Lung (tissue), 12 donors: ENCODE results near the gene GLT8D1. TPM values are rescaled to one million over a fixed set of nuclear protein-coding genes. Genes with fewer than 3 reads are reported as not detected.

ENCODE experiments used
- ATAC-seq: fragments of 200-7000 bp; cut with Tn5 transposase; one replicate; pipeline ENCODE4 v1.9.1; 2020; ENCODE audit warnings: moderate number of reproducible peaks; ENCODE audit not compliant: insufficient read depth, low FRiP score
- DNase-seq, 3 donors: peaks; one replicate each; pipeline ENCODE4 v3.0.0-alpha.2; 2013 to 2017
- H3K27ac ChIP-seq, 2 donors: one replicate each; pipeline ENCODE4 v1.5.1; 2013; ENCODE audit warnings: mild to moderate bottlenecking in 2 of 2, moderate library complexity in 2 of 2, control low read depth in 1 of 2, inconsistent platforms in 1 of 2, low read depth in 1 of 2, low read length in 1 of 2
- H3K27me3 ChIP-seq, 3 donors: one replicate each; pipeline ENCODE4 v1.5.1; 2013; ENCODE audit warnings: low read length in 2 of 3; ENCODE audit not compliant: control insufficient read depth in 3 of 3, insufficient read depth in 3 of 3
- H3K36me3 ChIP-seq, 4 donors: one replicate each; pipeline ENCODE4 v1.5.1; 2013; ENCODE audit warnings: low read length in 4 of 4, mild to moderate bottlenecking in 1 of 4, moderate library complexity in 1 of 4; ENCODE audit not compliant: control insufficient read depth in 4 of 4, insufficient read depth in 4 of 4
- H3K4me1 ChIP-seq, 5 donors: one replicate each; pipeline ENCODE4 v1.5.1; 2013; ENCODE audit warnings: low read length in 5 of 5, mild to moderate bottlenecking in 2 of 5, moderate library complexity in 1 of 5; ENCODE audit not compliant: control insufficient read depth in 5 of 5, insufficient read depth in 5 of 5
- H3K4me3 ChIP-seq: one replicate; pipeline ENCODE4 v1.5.1; 2013; ENCODE audit warnings: mild to moderate bottlenecking, control low read depth, moderate library complexity
- H3K9ac ChIP-seq, 2 donors: one replicate each; pipeline ENCODE4 v1.5.1; 2013; ENCODE audit warnings: low read length in 2 of 2, control low read depth in 1 of 2; ENCODE audit not compliant: insufficient read depth in 1 of 2
- H3K9me3 ChIP-seq, 4 donors: one replicate each; pipeline ENCODE4 v1.5.1; 2013; ENCODE audit warnings: low read length in 3 of 4, mild to moderate bottlenecking in 1 of 4, moderate library complexity in 1 of 4; ENCODE audit not compliant: control insufficient read depth in 4 of 4, insufficient read depth in 3 of 4
- WGBS, 2 donors: extraction: QIAGEN DNeasy Blood & Tissue Kit; methylation state at CpG; one replicate each; pipeline ENCODE4 v1.1.7; 2013; 5-methylcytosine and 5-hydroxymethylcytosine counted together
- polyA plus RNA-seq, 2 donors: library from polyadenylated mRNA; stranded (reverse); fragments of 200-250 nt; gene quantifications; one replicate each; pipeline ENCODE4 v1.2.1, GENCODE V29; 2013
- total RNA-seq, 2 donors: library from RNA; depleted of rRNA in 1 of 2; stranded (reverse); fragments of >200 nt in 1 of 2; gene quantifications; one replicate each; pipeline ENCODE4 v1.2.1, GENCODE V29; 2014 to 2021
- TF ChIP-seq, protein P1 (sequence below): IDR thresholded peaks from 2 replicates; pipeline ENCODE4 v1.5.1; 2012; ENCODE audit warnings: mild to moderate bottlenecking; ENCODE audit errors: control extremely low read depth, extremely low read depth
- donor health status: control.
- donor health status: control.
- donor health status: Bipolar disorder and iron deficiency.
- donor health status: healthy.
- donor health status: DM: yes; HTN: yes; CAD: no.

Gene GLT8D1
- total and polyA plus RNA-seq, 4 donors = 35.4 to 85.5 (median 48.3) TPM

DNA sequence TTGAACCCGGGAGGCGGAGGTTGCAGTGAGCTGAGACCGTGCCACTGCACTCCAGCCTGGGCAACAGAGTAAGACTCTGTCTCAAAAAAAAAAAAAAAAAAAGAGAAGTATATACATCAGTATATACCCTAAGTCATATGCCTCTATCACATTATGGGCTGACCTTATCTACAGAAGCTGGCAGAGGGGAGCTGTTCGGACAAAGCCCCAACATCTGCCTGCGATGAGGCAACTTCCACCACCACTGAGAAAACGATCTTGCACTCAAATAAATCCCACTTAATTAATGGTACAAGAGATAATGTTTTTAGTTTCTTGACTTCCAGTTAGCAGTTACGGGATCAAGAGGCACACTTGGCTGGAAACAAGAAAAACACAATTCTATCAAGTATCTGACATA lies 2.2 kb downstream of the GLT8D1 start:
- H3K9me3 ChIP-seq = no peaks in the 10 kb centered on the region
- peaks cover 0 to 23% (median 16%) of the 10 kb centered on the region in 5 donors for H3K4me1 ChIP-seq
- WGBS, 2 donors = 79 to 84% methylated on average over 7 of the region's 7 CpGs
- no peak overlapping the region for H3K9ac ChIP-seq
- no peak for ATAC-seq
- no peak for DNase-seq
- H3K36me3 ChIP-seq = peaks cover 3 to 11% (median 8%) of the 10 kb centered on the region in 4 donors
- no peak overlapping the region for H3K4me3 ChIP-seq
- H3K27ac ChIP-seq = no peak overlapping the region
- H3K27me3 ChIP-seq = no peaks in the 10 kb centered on the region
- TF ChIP-seq, protein P1, sequence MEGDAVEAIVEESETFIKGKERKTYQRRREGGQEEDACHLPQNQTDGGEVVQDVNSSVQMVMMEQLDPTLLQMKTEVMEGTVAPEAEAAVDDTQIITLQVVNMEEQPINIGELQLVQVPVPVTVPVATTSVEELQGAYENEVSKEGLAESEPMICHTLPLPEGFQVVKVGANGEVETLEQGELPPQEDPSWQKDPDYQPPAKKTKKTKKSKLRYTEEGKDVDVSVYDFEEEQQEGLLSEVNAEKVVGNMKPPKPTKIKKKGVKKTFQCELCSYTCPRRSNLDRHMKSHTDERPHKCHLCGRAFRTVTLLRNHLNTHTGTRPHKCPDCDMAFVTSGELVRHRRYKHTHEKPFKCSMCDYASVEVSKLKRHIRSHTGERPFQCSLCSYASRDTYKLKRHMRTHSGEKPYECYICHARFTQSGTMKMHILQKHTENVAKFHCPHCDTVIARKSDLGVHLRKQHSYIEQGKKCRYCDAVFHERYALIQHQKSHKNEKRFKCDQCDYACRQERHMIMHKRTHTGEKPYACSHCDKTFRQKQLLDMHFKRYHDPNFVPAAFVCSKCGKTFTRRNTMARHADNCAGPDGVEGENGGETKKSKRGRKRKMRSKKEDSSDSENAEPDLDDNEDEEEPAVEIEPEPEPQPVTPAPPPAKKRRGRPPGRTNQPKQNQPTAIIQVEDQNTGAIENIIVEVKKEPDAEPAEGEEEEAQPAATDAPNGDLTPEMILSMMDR = no peak

DNA sequence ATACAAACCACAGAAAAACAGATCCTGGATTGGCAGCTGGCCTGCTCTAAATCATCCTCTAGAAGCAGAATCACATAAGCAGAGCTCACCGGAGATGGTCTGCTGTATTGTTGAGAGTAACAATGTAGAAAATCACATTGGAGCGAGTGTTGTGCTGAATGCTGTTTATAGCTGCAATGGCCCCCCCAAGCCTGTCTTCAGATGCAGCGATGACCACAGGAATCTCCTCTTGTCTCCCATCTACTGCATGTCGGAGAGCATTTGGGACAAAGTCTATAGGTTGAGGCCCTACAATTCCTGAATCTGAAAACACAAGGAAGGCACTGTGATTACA lies 8.0 kb downstream of the GLT8D1 start:
- no peaks in the 10 kb centered on the region for H3K4me1 ChIP-seq
- H3K9ac ChIP-seq = no peak overlapping the region
- WGBS, 2 donors = 94 to 95% methylated on average over 4 of the region's 4 CpGs
- ATAC-seq (no peak), DNase-seq (no peak)
- H3K36me3 ChIP-seq = peaks cover 25 to 58% (median 48%) of the 10 kb centered on the region in 4 donors
- H3K27me3 ChIP-seq = no peaks in the 10 kb centered on the region
- TF ChIP-seq, protein P1 = no peak
- H3K9me3 ChIP-seq = no peaks in the 10 kb centered on the region
- no peak overlapping the region for H3K27ac ChIP-seq
- no peak overlapping the region for H3K4me3 ChIP-seq

DNA sequence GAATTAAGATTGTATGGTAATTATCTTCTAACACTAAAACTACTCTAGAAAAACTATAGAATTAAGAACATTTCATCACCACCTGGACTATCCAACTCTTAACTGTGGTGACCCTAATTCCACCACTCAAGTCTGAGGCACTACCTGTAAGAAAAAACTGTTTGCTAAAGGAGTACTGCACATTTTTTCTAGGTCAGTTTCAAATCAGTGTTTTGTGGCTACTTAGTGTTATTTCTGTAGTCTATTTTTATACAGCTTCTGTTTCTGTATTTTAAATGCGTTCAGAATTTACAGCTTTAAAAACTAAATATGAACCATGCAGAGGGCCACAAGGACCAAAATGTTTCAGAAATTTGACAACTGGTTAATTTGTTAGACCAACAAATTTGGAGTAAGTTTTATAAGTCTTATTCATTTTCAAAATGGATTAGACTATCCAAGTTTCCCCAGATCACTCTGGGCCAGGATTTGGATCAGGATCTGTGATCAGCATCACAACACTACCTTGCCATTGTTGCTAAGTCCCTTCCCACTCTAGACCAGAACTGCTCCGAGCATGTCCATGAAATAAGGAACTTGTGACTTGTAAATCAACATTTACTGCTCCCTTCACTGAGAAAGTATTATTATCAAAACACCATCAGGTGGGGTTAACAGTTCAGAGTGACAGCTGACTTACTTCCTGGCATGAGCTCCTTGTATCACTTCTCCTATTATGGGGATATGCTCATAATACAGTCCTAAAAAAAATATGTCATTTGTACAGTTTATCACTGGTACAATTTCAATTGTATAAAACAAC lies 8.6 kb downstream of the GLT8D1 start:
- Histone ChIP-seq H3K4me3 (no peak overlapping the region), H3K27me3 (no peaks in the 10 kb centered on the region), H3K4me1 (no peaks in the 10 kb centered on the region), H3K27ac (no peak overlapping the region), H3K9ac (no peak overlapping the region), H3K36me3 (peaks cover 26 to 63% (median 53%) of the 10 kb centered on the region in 4 donors), H3K9me3 (no peaks in the 10 kb centered on the region)
- WGBS, 2 donors = 85% methylated on average over 2 of the region's 2 CpGs
- ATAC-seq = no peak
- DNase-seq = no peak
- TF ChIP-seq, protein P1 = no peak
